ENCODE data around the gene SLU7. TPM values are rescaled to one million over a fixed set of nuclear protein-coding genes. Genes with fewer than 3 reads are reported as not detected.

Gene SLU7
- total RNA-seq, 1 experiment from 2014 or later: 33.3 TPM

GRCh38 chr5:160385496-160385895 lies 33.4 kb downstream of the SLU7 start:
- Histone ChIP-seq H3K23ac (ENCODE audit: insufficient read length, low read depth, low read length) (no peak overlapping the region), H2AK5ac (ENCODE audit: insufficient read length, low read length) (no peak overlapping the region), H3K9me3 (ENCODE audit: control insufficient read depth, low read depth, low read length) (no peaks in the 10 kb centered on the region), H2BK12ac (ENCODE audit: insufficient read length, low read depth, low read length) (no peak overlapping the region), H4K5ac (ENCODE audit: insufficient read length, low read depth, low read length) (no peak overlapping the region), H3K27ac (ENCODE audit: insufficient read length, low read depth, low read length) (no peak overlapping the region), H3T11ph (ENCODE audit: low read length) (no peak overlapping the region), H2BK20ac (ENCODE audit: low read depth, low read length, poor library complexity, severe bottlenecking) (no peak overlapping the region), H2AFZ (ENCODE audit: low read length) (no peak overlapping the region), H3K9ac (ENCODE audit: extremely low read depth, insufficient read length, low read length) (no peak overlapping the region), H3K79me1 (ENCODE audit: insufficient read depth, low read depth, low read length, poor library complexity, severe bottlenecking) (no peaks in the 10 kb centered on the region), H4K8ac (replicated peaks; ENCODE audit: insufficient read length, low read depth, low read length) (no peak overlapping the region), H2BK120ac (ENCODE audit: low read depth, low read length, poor library complexity, severe bottlenecking) (no peak overlapping the region), H3K4ac (ENCODE audit: low read depth, low read length) (no peak overlapping the region), H4K91ac (ENCODE audit: insufficient read length, low read depth, low read length) (no peak overlapping the region), H3K4me1 (ENCODE audit: insufficient read depth, low read length) (no peaks in the 10 kb centered on the region), H2BK15ac (ENCODE audit: low read depth, low read length) (no peak overlapping the region), H3K79me2 (ENCODE audit: insufficient read depth, low read length) (no peaks in the 10 kb centered on the region), H3K4me2 (ENCODE audit: insufficient read depth, insufficient read length, low read length) (no peak overlapping the region), H2BK5ac (ENCODE audit: insufficient read length, low read length) (no peak overlapping the region), H3K23me2 (ENCODE audit: insufficient read length, low read depth, low read length, poor library complexity, severe bottlenecking) (no peaks in the 10 kb centered on the region), H3K14ac (ENCODE audit: insufficient read depth, low read length) (no peak overlapping the region), H3K18ac (ENCODE audit: insufficient read length, low read depth, low read length) (no peak overlapping the region), H3K56ac (ENCODE audit: insufficient read length, low read depth, low read length) (no peak overlapping the region), H3K27me3 (ENCODE audit: insufficient read depth, low read length) (no peaks in the 10 kb centered on the region), H4K20me1 (ENCODE audit: control insufficient read depth, insufficient read depth, insufficient read length) (no peaks in the 10 kb centered on the region)
- H3K4me1 Mint-ChIP-seq: no peaks in the 10 kb centered on the region
- TF ChIP-seq CTCF (conservative IDR thresholded peaks at IDR 0.05): no peak
- no peak overlapping the region for H3K4me3 Mint-ChIP-seq
- peaks cover 15 to 20% of the 10 kb centered on the region in 2 experiments for H3K9me3 Mint-ChIP-seq
- peaks cover 12 to 23% (median 15%) of the 10 kb centered on the region in 3 experiments; a peak in 6 of 7 replicates for H3K36me3 Mint-ChIP-seq (ENCODE audit: insufficient read depth in 1 of 3, low read depth in 3 of 3)
- peaks cover 1% of the 10 kb centered on the region; the same call in 1 of the 2 replicates for H3K27me3 Mint-ChIP-seq (ENCODE audit: low read depth)
- H3K27ac Mint-ChIP-seq: no peak overlapping the region
- no peak for DNase-seq

All from H9 (cell line).